ENCODE measurements around the gene CBX2. TPM values are rescaled to one million over a fixed set of nuclear protein-coding genes. Genes with fewer than 3 reads are reported as not detected.

The CBX2 gene
- polyA plus RNA-seq, 2 of the 4 experiments (the other 2 are of a cell fraction): 7.4 to 16.4 TPM

DNA sequence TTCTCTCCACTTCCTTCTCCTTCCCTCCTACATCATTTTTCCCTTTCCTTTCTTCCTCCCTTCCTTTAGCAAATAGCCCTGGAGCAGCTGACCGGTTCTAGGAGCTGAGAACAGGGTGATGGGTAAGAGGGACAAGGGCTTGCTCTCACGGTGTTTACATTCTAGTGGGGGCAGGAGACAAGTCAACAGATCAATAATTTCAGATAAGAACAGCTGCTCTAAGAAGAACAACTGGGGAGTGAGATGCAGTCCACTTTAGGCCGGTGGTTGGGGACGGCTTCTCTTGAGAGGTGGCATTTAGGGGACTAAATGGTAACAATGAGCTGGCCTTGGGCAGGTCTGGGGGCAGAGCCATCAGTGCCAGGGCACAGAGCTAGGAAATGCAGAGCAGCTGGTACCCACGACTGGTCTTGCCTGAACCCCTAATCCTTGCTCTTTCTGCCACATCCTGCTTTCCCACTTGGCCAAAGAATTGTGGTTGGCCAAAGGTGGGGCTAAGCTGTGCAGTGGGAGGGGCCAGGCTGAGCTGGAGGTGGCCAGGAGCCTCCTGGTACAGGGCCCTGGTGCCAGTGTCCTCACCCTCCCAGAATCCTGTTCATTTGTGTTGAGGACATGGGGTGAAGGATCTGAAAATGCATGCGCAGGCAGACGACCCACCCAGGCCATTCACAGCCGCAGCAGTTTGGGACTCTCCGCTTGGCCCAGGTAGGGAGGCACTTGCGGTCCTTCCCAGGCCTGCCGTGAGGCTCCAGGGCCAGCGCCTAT lies 43.6 kb downstream of the CBX2 start (continued):
- TF ChIP-seq CBX2 (IDR thresholded peaks at IDR 0.05; ENCODE audit: borderline replicate concordance, low read depth) (no peak), NR3C1 (IDR thresholded peaks at IDR 0.05) (no peak)
- TF ChIP-seq, protein P1, sequence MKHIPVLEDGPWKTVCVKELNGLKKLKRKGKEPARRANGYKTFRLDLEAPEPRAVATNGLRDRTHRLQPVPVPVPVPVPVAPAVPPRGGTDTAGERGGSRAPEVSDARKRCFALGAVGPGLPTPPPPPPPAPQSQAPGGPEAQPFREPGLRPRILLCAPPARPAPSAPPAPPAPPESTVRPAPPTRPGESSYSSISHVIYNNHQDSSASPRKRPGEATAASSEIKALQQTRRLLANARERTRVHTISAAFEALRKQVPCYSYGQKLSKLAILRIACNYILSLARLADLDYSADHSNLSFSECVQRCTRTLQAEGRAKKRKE (CRISPR knock-in tag; IDR thresholded peaks at IDR 0.05; ENCODE audit: low read depth): no peak

DNA sequence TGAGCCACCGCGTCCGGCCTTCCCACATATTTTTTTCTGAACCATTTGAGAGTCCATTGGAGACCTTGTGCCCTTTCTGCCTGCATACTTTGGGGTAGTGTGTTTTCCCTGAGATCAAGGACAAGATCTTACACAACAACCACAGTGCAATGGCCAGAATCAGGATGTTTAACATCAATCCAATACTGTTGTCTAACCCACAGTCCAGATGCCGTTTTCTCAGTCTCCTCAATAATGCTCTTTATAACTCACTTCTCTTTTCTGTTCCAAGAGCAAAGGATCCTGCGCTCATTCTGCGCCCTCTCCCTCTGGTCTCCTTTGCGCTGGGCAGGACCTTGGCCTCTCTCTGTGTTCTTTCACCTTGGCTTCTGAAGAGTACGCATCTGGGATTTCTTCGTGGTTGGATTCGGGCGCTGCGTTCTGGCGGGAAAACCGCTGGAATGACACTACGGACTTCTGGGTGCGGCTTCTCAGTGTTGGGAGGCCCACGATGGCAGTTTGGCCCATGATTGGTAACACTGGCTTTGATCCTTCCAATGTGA lies 44.7 kb downstream of the CBX2 start:
- no peak for DNase-seq (ENCODE audit: low read depth in 1 of 2, low spot score in 1 of 2)

DNA sequence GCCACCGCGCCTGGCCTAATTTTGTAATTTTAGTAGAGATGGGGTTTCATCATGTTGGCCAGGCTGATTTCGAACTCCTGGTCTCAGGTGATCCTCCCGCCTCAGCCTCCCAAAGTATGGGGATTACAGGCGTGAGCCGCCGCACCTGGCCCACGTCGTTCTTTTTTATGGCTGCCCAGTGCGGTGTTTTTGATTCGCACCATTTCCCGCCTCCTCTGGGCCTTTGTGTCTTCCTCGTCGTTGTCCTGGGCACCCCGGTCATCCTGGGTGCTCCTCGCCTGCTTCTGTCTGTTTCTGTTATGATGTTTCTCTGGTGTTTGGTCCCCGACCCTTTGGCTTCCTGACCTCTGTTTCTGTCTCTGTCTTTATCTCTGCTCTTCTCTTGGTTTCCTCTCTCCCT lies 46.3 kb downstream of the CBX2 start:
- Histone ChIP-seq H3K27ac (no peak overlapping the region), H3K4me1 (peaks cover 6% of the 10 kb centered on the region), H3K4me3 (no peak overlapping the region), H3K4me2 (no peak overlapping the region), H3K9me3 (no peaks in the 10 kb centered on the region)
- 94% methylated on average over 17 of the region's 17 CpGs for WGBS (ENCODE audit: missing lambda C conversion rate)
- FAIRE-seq (no peak), DNase-seq (ENCODE audit: low read depth in 1 of 2, low spot score in 1 of 2) (no peak), ATAC-seq (no peak)
- ChIA-PET POLR2A (interaction anchor here (1.3 kb wide), 1 partner anchor 13 kb away, joined by 3 read pairs; no protein-coding TSS in a partner anchor), CTCF (interaction anchor here (1.2 to 39.8 kb wide), 6 partner anchors 4 to 184 kb away, joined by 3 to 1281 read pairs (median 27); partner anchors contain the start of genes CBX4 and CBX8)
- TF ChIP-seq ZNF302 (CRISPR knock-in tag; IDR thresholded peaks at IDR 0.05) (no peak), RAD21 (conservative IDR thresholded peaks at IDR 0.05 in 1 of 2, IDR thresholded peaks at IDR 0.05 in 1 of 2) (no peak), RNF2 (IDR thresholded peaks at IDR 0.05; ENCODE audit: borderline replicate concordance, low read depth) (no peak), SMC3 (IDR thresholded peaks at IDR 0.05) (no peak), PHF8 (IDR thresholded peaks at IDR 0.05; ENCODE audit: borderline replicate concordance, low read depth) (no peak), EHF (CRISPR knock-in tag; IDR thresholded peaks at IDR 0.05) (no peak), MYC (IDR thresholded peaks at IDR 0.05; ENCODE audit: borderline replicate concordance, low read length) (no peak), BHLHE40 (IDR thresholded peaks at IDR 0.05; ENCODE audit: low read depth, low read length) (no peak)
- TF ChIP-seq, protein P2, sequence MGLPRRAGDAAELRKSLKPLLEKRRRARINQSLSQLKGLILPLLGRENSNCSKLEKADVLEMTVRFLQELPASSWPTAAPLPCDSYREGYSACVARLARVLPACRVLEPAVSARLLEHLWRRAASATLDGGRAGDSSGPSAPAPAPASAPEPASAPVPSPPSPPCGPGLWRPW (IDR thresholded peaks at IDR 0.05): no peak

More for the DNA sequence above, 44.7 kb downstream of the CBX2 start:
- Histone ChIP-seq H3K4me3 (no peak overlapping the region), H3K4me2 (no peak overlapping the region), H3K9me3 (no peaks in the 10 kb centered on the region), H3K4me1 (no peaks in the 10 kb centered on the region), H3K27ac (no peak overlapping the region)
- ATAC-seq: no peak
- 93% methylated on average over 17 of the region's 17 CpGs for WGBS (ENCODE audit: missing lambda C conversion rate)
- POLR2A ChIA-PET: interaction anchor here (1.3 kb wide), 1 partner anchor 17 kb away, joined by 9 read pairs; the partner anchor contains the start of gene CBX4
- TF ChIP-seq ESRRA (IDR thresholded peaks at IDR 0.05; ENCODE audit: borderline replicate concordance, low read length) (no peak), MAZ (IDR thresholded peaks at IDR 0.05; ENCODE audit: borderline replicate concordance, low read depth, low read length) (no peak), RNF2 (IDR thresholded peaks at IDR 0.05; ENCODE audit: borderline replicate concordance, low read depth) (no peak), FOSB (CRISPR knock-in tag; IDR thresholded peaks at IDR 0.05) (no peak), TFCP2L1 (CRISPR knock-in tag; IDR thresholded peaks at IDR 0.05) (no peak), CHD4 (IDR thresholded peaks at IDR 0.05; ENCODE audit: borderline replicate concordance) (no peak), MAFK (IDR thresholded peaks at IDR 0.05; ENCODE audit: partially characterized antibody) (no peak), RAD21 (conservative IDR thresholded peaks at IDR 0.05 in 1 of 2, IDR thresholded peaks at IDR 0.05 in 1 of 2) (no peak), EHMT2 (IDR thresholded peaks at IDR 0.05; ENCODE audit: low read depth) (no peak), HOXB5 (CRISPR knock-in tag; IDR thresholded peaks at IDR 0.05) (no peak), EHF (CRISPR knock-in tag; IDR thresholded peaks at IDR 0.05) (no peak), JUNB (IDR thresholded peaks at IDR 0.05) (no peak)
- TF ChIP-seq, protein P2 (IDR thresholded peaks at IDR 0.05): no peak
- TF ChIP-seq, protein P3, sequence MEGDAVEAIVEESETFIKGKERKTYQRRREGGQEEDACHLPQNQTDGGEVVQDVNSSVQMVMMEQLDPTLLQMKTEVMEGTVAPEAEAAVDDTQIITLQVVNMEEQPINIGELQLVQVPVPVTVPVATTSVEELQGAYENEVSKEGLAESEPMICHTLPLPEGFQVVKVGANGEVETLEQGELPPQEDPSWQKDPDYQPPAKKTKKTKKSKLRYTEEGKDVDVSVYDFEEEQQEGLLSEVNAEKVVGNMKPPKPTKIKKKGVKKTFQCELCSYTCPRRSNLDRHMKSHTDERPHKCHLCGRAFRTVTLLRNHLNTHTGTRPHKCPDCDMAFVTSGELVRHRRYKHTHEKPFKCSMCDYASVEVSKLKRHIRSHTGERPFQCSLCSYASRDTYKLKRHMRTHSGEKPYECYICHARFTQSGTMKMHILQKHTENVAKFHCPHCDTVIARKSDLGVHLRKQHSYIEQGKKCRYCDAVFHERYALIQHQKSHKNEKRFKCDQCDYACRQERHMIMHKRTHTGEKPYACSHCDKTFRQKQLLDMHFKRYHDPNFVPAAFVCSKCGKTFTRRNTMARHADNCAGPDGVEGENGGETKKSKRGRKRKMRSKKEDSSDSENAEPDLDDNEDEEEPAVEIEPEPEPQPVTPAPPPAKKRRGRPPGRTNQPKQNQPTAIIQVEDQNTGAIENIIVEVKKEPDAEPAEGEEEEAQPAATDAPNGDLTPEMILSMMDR (IDR thresholded peaks at IDR 0.05): no peak
- TF ChIP-seq, protein P4, sequence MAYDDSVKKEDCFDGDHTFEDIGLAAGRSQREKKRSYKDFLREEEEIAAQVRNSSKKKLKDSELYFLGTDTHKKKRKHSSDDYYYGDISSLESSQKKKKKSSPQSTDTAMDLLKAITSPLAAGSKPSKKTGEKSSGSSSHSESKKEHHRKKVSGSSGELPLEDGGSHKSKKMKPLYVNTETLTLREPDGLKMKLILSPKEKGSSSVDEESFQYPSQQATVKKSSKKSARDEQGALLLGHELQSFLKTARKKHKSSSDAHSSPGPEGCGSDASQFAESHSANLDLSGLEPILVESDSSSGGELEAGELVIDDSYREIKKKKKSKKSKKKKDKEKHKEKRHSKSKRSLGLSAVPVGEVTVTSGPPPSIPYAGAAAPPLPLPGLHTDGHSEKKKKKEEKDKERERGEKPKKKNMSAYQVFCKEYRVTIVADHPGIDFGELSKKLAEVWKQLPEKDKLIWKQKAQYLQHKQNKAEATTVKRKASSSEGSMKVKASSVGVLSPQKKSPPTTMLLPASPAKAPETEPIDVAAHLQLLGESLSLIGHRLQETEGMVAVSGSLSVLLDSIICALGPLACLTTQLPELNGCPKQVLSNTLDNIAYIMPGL (CRISPR knock-in tag; IDR thresholded peaks at IDR 0.05; ENCODE audit: borderline replicate concordance): no peak
- no peak for FAIRE-seq
- CTCF ChIA-PET: interaction anchor here (1.2 to 39.8 kb wide), 6 partner anchors 2 to 100 kb away, joined by 3 to 1281 read pairs (median 50); partner anchors contain the start of genes CBX4 and CBX8
